ENCODE results near the gene NANOGP8.

GRCh38 chr15:35134299-35134698, 49.2 kb upstream of the NANOGP8 start:
- TF ChIP-seq EZH2 (IDR thresholded peaks at IDR 0.05) (no peak), POLR2AphosphoS5 (IDR thresholded peaks at IDR 0.05; ENCODE audit: borderline replicate concordance, low read depth, low read length) (no peak)
